IPS-NIHi11 (cell line): ENCODE measurements around the gene DAP3.
"Not testable (repeated sequence)": the region's sequence is repeated elsewhere in the genome, so short reads cannot be mapped to it uniquely, and the experiment has no call there.

Source experiments
- DNase-seq: peaks from one replicate; pipeline ENCODE4 v3.0.0; 2012; ENCODE audit warnings: mixed read lengths, low spot score

The DAP3 gene

DNA sequence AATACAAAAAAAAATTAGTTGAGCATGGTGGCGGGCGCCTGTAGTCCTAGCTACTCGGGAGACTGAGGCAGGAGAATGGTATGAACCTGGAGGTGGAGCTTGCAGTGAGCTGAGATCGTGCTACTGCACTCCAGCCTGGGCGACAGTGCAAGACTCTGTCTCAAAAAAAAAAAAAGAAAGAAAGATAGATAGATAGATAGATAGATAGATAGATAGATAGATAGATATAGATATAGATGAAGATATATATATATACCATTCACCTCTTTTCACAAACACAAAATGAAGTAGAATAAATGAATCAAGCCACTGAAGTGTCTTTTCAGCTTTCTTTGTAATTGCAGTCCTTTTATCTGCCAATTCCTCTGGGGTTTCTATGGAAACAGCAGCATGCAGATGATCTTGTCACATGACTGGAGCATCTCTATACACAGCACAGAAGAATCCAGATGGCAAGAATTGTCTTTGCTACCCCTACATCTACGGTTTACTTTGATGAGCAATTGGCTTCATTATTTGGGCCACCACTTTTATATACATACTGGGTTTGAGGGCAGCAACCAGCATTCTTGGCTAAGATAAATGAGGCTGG lies 29.7 kb downstream of the DAP3 start:
- not testable (repeated sequence) for DNase-seq

DNA sequence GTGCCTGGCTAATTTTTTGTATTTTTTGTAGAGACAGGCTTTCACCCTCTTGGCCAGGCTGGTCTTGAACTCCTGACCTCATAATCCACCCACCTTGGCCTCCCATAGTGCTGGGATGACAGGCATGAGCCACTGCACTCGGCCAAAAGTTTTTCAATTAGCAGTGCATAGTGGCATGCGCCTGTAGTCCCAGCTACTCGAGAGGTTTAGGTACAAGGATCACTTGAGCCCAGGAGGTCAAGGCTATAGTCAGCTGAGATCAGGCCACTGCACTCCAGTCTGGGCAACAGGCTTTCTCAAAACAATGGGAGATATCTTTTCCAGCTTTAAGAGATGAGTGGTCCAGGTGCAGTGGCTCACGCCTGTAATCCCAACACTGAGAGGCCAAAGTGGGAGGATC lies 30.8 kb downstream of the DAP3 start:
- DNase-seq, result no peak

DNA sequence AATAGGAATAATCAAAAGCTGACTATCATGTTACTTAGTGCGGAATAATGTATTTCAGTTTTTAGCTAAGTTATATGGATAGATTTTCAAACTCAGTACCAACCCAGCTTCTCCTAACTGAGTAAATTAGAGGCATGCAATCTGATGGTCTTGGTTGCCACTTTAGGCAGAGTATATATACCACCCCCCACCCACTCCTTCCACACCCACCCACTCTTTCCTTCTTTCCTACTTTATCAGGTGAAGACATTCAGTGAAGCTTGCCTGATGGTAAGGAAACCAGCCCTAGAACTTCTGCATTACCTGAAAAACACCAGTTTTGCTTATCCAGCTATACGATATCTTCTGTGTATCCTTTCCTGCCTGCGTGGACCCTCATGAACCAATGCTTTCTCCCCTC lies 36.3 kb downstream of the DAP3 start:
- no peak for DNase-seq

DNA sequence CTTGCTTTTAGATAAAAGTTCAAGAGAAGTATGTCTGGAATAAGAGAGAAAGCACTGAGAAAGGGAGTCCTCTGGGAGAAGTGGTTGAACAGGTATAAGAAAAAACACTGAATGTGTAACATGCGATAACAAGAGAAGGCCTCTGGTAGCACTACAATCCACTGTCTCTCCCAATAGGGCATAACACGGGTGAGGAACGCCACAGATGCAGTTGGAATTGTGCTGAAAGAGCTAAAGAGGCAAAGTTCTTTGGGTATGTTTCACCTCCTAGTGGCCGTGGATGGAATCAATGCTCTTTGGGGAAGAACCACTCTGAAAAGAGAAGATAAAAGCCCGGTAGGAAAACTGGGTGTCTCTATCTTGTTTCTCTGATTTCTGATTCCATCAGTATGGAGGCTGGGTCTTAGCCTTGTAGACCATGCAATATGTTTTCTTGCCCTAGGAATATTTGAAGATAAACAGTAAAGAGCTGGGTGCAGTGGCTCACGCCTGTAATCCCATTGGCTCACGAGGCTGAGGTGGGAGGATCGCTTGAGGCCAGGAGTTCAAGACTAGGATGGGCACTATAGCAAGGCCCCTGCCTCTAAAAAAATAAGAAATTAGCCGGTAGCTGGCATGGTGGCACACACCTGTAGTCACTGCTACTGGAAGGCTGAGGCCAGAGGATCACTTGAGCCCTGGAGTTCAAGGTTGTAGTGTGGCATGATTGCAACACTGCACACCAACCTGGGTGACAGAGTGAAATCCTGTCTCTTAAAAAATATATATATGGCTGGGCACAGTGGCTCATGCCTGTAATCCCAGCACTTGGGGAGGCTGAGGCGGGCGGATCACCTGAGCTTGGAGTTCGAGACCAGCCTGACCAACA lies 40.4 kb downstream of the DAP3 start:
- DNase-seq, result peak; percentile 62

DNA sequence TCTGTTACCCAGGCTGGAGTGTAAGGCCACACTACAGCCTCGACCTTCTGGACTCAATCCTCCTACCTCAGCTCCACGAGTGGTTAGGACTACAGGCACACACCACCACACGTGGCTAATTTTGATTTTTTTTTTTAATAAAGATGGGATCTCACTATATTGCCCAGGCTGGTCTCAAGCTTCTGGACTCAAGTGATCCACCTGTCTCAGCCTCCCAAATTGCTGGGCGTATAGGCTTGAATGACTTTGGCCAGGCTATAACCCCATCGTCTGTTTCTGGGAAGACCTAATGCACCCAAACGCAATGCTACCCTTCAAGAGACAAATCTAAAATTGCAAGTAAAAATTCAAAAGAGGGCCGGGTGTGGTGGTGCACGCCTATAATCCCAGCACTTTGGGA lies 52.1 kb downstream of the DAP3 start:
- DNase-seq, result no peak

DNA sequence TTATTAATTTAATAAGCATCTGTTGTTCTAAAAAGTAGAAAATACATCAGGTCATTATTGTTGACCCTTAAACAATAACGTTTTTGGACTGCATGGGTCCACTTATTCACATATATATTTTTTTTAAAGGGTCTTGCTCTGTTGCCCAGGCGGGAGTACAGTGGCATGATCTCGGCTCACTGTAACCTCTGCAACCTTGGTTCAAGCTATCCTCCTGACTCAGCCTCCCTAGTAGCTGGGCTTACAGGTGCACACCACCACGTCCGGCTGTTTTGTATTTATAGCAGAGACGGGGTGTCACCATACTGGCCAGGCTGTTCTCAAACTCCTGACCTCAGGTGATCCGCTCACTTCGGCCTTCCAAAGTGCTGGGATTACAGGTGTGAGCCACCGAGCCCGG lies 53.0 kb downstream of the DAP3 start:
- DNase-seq, result no peak

DNA sequence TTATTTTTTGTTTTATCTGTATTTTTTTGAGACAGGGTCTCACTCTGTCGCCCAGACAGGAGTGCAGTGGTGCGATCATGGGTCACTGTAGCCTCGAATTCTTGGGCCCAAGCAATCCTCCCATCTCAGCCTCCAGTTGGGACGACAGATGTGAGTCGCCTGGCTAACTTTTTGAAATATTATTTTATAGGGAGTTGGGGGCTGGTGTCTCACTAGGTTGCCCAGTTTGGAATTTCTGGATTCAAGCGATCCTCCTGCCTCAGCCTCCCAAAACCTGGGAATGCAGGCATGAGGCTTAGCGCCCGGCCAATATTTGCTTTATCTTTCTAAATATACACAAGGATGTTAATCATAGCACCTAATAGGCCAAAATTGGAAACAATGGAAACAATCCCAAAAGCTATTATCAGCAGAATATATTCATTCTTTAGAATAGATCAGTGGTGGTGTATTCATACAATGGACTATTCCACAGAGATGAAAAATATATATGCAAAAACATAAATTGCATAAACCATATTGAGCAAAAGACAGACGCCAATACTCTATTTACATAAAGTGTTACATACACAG lies 55.9 kb downstream of the DAP3 start:
- DNase-seq, result no peak

DNA sequence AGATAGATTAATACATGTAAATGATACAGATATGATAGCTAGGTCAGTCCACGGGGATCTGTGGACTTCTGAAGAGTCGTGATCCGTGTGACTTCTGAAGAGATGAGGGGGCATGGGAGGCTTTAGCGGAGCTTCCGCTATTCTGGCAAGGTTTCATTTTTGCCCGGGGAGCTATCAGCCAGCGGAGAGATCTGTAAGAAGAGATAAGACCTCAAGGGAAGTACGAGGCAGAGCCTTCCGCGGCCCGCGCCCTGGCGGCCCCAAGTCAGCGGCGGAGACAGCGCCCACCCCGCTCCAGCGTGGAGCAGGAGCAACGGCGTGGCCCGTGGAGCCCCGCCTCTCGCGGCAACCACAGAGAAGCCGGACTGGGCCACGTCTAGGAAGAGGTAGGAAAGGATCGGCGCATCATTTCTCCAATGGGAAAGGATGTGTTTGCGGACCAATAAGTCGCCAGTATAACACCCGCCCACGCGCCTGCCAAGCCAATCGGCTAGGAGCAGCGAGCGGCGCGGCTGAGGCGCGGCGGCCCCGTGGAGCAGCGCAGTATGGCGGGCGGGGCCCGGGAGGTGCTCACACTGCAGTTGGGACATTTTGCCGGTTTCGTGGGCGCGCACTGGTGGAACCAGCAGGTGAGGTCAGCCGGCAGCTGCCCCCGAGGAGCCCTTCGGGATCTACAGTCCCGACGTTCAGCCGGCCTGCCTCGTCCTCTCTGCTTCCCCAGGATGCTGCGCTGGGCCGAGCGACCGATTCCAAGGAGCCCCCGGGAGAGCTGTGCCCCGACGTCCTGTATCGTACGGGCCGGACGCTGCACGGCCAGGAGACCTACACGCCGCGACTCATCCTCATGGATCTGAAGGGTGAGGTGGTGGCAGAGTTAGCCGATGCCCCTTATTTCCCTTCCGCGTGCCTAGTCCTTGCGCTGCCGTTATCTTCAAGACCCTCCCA lies 56.7 kb downstream of the DAP3 start:
- DNase-seq, result peak; percentile 83

DNA sequence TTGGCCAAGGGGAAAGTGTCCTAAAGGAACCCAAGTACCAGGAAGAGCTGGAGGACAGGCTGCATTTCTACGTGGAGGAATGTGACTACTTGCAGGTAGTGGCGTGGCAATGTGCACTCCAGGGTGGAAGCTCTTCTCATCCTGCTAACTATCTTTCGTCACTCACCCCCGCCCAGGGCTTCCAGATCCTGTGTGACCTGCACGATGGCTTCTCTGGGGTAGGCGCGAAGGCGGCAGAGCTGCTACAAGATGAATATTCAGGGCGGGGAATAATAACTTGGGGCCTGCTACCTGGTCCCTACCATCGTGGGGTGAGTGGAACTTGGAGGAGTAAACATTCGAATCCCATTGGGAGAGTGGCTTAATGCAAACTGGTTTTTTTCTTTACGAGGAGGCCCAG lies 58.7 kb downstream of the DAP3 start:
- DNase-seq, result not testable (repeated sequence)

DNA sequence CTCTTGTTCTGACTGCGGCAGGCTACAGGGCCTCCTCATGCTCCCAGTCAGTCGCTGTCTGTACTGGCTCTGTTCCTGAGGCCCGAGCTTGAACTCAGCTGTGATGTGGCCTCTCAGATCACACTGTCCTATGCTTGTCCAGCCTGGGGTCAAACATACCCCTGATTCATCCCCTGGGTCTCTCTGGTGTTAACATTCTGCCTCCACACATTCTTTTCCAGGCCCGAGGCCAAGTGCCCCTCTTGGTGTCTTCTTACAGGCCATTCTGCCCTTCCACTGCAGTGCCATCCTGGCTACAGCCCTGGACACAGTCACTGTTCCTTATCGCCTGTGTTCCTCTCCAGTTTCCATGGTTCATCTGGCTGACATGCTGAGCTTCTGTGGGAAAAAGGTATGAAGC lies 59.2 kb downstream of the DAP3 start:
- DNase-seq, result not testable (repeated sequence)

DNA sequence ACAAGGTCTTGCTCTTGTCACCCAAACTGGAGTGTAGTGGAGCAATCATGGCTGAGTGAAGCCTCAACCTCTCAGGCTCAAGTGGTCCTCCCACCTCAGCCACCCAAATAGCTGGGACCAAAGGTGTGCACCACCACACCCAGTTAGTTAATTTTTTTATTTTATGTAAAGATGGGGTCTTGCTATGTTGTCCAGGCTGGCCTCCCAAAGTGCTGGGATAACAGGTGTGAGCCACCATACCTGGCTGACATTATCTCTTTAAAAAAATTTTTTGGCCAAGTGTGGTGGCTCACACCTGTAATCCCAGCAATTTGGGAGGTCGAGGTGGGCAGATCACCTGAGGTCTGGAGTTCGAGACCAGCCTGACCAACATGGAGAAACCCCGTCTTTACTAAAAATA lies 70.1 kb downstream of the DAP3 start:
- DNase-seq, result not testable (repeated sequence)

DNA sequence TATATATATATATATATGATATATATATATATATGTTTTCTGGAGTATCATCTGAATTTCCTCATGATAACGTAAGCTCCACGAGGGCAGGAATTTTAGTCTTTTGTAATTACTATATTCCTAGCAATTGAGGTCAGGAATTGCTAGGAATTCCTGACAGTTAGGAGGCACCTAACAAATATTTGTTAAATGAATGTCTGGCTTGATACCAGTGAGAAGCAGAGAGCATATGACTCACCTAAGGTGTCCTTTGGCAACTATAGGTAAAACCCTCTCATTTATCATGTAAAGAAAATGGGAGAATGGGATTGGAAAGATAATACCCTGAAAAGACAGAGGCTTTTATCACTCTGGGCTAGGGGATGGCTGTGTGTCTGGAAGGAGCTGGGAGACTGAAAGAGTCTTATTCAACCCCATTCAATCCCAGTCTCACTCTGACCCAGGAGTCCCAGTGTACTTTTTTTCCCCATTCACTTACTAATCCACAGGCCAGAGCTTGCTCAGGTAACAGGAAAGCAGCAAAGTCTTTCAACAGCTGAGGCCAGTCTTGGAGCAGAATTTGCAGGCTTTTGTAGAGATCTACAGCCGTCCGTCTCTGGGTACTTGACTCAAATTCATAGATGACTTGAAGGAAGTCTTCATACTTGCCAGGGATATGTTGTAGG lies 71.2 kb downstream of the DAP3 start:
- no peak for DNase-seq

DNA sequence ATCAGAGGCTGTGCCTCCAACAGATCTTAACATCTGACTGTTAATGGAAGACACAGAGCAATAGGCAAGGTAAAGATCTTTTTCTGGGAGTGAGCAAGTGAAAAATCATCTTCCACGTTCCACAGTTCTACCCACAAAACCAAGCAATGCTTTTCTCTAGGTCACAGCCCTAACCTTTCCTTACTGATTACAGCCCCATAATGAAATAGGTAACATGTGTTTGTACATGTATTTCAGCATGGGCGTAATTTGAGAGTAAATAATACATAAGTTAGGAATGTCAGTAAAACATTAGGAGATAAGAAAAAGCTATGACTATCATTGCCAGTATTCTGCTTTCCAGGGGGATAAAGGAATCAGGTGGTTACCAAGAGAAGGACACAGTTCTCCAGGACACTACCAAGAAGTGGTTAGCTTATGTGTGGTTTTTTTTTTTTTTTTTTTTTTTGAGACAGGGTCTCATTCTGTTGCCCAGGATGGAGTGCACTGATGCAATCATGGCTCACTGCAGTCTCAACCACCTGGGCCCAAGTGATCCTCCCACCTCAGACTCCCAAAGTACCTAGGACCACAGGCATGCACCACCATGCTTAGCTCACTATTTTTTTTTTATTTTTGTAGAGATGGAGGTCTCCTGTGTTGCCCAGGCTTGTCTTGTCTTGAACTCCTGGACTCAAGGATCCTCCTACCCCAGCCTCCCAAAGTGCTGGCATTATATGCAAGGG lies 72.0 kb downstream of the DAP3 start:
- no peak for DNase-seq

DNA sequence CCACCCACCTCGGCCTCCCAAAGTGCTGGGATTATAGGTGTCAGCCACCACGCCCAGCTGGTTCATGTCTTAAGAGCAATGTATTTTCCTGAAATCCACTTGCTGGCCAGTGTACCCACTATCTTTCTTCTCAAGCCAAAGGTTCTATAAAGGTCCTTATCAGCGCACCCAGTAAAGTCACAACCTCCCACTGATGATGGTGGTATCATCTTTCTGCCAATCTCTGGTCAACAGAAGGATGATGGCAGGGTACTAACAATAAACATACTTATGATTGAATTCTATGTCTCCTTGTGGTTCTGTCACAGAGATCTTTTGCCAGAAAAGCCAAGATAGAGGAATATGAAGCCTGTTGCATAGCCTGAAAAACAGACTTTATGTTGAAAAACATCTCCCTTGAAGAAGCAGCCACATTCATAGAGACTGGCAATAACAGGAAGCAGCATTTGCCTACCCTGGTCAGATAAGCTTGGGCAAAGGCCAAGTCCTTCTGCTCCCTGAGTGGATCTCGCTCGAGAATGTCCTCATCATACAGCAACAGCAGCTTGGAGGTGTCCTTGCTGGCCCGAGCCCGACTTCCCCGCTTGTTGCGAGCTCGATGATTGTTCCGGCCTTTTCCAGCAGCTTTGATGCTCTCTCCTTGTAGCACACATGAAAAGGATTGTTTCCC lies 73.0 kb downstream of the DAP3 start:
- no peak for DNase-seq

DNA sequence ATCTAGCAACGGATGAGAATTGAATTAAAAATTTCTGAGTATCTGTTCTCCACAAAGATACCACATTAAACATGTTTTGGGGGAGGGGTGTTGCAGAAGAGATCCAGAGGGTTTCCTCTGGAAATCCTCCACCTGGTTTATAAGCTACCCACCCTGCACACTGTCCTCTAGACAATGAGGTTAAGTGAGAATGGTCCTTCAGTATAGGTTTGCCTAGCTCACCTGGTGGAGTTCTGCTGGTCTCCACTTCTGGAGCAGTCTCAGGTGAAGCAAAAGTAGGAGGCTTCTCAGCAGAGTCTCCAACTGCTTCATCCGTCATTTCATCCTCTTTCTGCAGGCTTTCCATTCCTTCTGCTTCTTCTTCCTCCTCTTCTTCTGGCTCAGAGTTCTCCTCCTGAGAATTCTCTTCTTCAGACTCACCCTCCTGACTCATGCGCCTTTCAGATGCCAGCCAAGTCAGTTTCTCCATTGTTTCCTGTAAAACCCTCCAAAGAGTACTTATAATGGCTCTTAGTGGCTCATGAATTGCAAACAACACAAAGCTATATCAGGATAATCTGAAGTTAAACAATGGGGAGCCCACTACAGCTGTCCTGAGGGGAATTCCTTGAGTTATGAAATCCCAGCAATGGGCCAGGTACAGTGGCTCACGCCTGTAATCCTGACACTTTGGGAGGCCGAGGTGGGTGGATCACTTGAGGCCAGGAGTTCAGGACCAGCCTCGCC lies 74.4 kb downstream of the DAP3 start:
- not testable (repeated sequence) for DNase-seq

DNA sequence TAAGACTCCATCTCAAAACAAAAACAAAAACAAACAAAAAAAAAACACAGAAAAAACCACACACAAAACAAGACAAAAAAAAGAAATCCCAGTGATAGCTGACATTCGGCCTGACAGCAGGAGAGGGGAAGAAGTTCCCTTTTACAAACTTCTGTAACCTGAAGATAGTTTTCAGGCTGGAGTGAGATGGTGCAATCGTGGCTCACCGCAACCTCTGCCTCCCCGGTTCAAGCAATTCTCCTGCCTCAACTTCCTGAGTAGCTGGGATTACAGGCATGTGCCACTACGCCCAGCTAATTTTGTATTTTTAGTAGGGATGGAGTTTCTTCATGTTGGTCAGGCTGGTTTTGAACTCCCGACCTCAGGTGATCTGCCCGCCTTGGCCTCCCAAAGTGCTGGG lies 75.1 kb downstream of the DAP3 start:
- not testable (repeated sequence) for DNase-seq

DNA sequence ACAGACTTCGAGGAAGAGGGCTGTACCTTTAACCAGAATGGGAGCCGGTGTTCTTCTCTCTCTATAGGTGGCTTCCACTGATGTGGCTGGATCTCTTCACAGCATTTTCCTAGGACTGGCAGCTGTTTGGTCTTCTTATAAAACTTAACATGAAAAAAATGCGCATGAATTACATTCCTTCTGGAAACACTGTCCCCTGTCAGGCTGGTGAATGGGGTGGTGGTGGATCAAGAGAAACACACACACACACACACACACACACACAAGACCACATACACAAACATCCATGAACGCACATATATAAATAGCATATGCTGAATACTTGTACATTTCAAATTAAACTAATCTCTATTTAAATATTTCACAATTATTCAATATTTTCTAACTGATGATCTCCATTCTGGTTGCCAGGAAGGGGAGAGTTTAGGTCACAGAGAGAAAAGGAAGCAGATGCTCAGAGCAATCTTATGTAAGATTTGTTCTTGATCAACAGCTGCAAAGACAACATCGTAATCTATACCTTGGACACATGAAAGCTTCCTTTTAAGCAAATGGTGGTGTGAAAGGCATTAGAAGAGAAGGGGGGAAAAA lies 78.6 kb downstream of the DAP3 start:
- not testable (repeated sequence) for DNase-seq

DNA sequence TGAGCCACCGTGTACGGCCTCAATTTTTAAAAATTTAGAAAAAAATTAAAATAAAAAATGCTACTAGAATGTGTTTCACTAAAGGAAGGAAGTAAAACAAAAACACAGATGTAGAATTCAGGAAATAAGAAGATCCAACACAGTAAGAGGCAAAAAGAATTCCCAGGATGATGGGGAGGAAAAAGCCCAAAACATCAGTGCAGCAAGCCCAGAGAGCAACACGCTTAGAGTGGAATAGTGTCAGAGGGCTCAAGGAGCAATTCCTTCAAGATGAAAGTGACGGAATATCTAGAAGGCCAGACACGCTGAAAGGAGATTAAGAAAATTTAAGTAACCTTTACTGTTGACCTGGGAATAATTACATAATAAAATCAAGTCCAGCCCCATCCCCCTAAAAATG lies 80.4 kb downstream of the DAP3 start:
- DNase-seq, result no peak

DNA sequence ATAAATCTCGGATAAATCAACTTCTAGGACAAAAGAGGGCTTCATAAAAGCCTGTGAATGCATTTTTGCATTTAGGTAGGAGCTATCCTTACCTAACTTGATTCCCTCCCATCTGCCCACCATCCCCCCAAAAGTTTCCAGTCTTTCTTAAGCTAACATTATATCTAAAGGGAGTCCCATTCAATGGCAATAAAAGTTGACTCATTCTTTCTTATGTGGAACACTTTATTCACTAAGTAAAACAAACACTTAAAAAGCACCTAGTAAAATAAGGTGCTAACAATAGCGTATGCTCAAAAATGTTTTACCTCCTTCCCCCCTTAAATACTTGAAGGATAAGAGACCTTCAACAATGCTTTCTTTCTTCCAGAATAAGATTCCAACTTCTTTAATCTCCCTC lies 84.3 kb downstream of the DAP3 start:
- no peak for DNase-seq
